ENCODE measurements around the gene ATF2. TPM values are rescaled to one million over a fixed set of nuclear protein-coding genes. Genes with fewer than 3 reads are reported as not detected.

The ATF2 gene
- total RNA-seq, 1 donor from 2014 or later = 59.9 TPM

DNA sequence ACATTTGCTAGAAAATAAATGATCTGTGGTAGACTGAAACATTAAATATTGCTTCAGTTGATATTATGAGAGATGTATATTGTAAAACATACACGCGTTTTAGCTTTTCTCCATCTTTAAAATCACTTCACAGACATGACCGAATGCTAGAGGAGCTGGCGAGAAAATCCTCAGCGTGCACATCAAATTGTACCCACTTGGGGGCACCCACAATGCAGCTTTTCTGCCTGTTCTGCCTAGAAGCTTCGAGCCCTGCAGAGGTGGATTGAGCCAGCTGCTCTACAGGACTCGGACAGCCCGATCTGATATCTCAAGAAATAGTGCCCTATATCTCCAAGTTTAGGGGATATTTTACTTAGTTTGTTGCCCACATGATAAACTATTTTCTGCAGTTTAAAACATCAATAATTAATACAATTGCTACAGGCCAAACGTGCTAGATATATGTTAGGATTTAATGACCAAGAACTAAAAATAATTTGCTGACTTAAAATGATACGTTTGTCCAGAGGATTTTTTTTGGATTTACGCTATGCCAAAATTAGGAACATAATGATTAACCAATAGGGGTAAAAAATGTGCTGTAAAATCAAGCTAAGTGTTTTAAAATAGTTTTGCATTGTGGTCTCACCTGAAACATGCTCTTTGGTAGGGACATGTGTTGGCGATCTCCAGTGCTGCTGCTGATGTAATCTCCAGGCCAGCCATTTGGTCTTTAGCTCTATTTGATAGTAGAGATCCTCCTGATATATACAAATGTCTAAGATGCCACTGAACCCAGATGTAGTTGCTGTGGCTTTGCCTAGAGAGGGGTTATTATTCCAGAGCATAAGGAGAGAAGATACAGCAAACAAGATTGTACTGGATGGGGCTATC lies 35.9 kb upstream of the ATF2 start:
- Mint-ChIP-seq H3K27ac (no peak overlapping the region), H3K36me3 (ENCODE audit: low read depth) (no peaks in the 10 kb centered on the region), H3K4me3 (no peak overlapping the region), H3K4me1 (no peaks in the 10 kb centered on the region), H3K27me3 (peaks cover 25% of the 10 kb centered on the region), H3K9me3 (peaks cover 3% of the 10 kb centered on the region)
- intact Hi-C loops (cut with micrococcal nuclease) = loop anchor here (1.0 to 2.0 kb wide), 2 partner anchors 78 to 893 kb away; no protein-coding TSS in a partner anchor
- no peak for DNase-seq
- POLR2A ChIA-PET = interaction anchor here (0.6 kb wide), 1 partner anchor 452 kb away, joined by 3 read pairs; no protein-coding TSS in a partner anchor
- CTCF ChIA-PET = interaction anchor here (0.6 to 1.6 kb wide), 12 partner anchors 13 to 893 kb away, joined by 3 to 8 read pairs (median 3); no protein-coding TSS in a partner anchor
- ATAC-seq (ENCODE audit: low read depth) = peak; percentile 79
- no peak for TF ChIP-seq CTCF (IDR thresholded peaks at IDR 0.05)

DNA sequence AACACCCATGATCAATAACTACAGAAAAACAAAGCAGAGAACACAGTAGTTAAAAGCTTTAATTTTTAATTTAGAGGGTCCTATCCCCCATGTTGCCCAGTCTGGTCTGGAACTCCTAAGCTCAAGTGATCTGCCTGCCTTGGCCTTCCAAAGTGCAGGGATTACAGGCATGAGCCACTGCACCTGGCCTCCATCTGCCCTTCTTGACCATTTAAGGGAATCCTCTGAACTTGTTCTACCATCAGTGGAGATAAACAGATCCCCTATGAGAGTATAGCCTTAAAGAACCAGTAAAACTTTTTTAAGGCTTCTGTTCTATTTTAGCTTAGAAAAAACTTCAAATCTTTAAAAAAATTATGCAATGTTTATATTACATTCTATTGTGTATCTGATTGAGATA lies 27.0 kb upstream of the ATF2 start:
- ATAC-seq (ENCODE audit: low read depth) (no peak), DNase-seq (no peak)
- no peaks in the 10 kb centered on the region for H3K4me1 Mint-ChIP-seq
- ChIA-PET POLR2A (no interaction called here), CTCF (no interaction called here)
- no peak overlapping the region for H3K27ac Mint-ChIP-seq
- TF ChIP-seq CTCF (IDR thresholded peaks at IDR 0.05) = no peak
- H3K9me3 Mint-ChIP-seq = peaks cover 3% of the 10 kb centered on the region
- intact Hi-C loops (cut with micrococcal nuclease) = no loop called here
- H3K4me3 Mint-ChIP-seq = no peak overlapping the region
- peaks cover 20% of the 10 kb centered on the region for H3K27me3 Mint-ChIP-seq
- H3K36me3 Mint-ChIP-seq (ENCODE audit: low read depth) = no peaks in the 10 kb centered on the region

DNA sequence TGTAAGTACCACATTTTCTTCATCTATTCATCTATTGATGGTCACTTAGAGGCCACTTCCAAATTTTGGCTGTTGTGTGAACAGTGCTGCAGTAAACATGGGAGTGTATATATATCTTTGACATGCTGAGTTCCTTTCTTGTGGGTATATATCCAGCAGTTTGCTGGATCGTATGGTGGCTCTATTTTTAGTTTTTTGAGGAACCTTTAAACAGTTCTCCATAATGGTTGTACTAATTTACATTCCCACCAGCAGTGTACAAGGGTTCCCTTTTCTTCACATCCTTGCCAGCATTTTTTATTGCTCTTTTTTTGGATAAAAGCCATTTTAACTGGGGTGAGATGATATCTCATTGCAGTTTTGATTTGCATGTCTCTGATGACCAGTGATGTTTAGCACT lies 20.8 kb upstream of the ATF2 start:
- no peaks in the 10 kb centered on the region for H3K36me3 Mint-ChIP-seq (ENCODE audit: low read depth)
- CTCF ChIA-PET = no interaction called here

GRCh38 chr2:175187378-175187777 lies 19.4 kb upstream of the ATF2 start:
- no peak overlapping the region for H3K4me3 Mint-ChIP-seq
- no peak for TF ChIP-seq CTCF (IDR thresholded peaks at IDR 0.05)
- no peaks in the 10 kb centered on the region for H3K4me1 Mint-ChIP-seq
- no peaks in the 10 kb centered on the region for H3K36me3 Mint-ChIP-seq (ENCODE audit: low read depth)
- H3K9me3 Mint-ChIP-seq = no peaks in the 10 kb centered on the region
- no peak for DNase-seq
- POLR2A ChIA-PET = no interaction called here
- peaks cover 19% of the 10 kb centered on the region for H3K27me3 Mint-ChIP-seq
- CTCF ChIA-PET = interaction anchor here (0.7 kb wide), 1 partner anchor 76 kb away, joined by 4 read pairs; no protein-coding TSS in a partner anchor
- no peak overlapping the region for H3K27ac Mint-ChIP-seq
- peak; percentile 21 for ATAC-seq (ENCODE audit: low read depth)
- intact Hi-C loops (cut with micrococcal nuclease) = loop anchor here (1.0 kb wide), 1 partner anchor 76 kb away; no protein-coding TSS in a partner anchor

More for the DNA sequence above, 20.8 kb upstream of the ATF2 start:
- POLR2A ChIA-PET = no interaction called here
- no peak for TF ChIP-seq CTCF (IDR thresholded peaks at IDR 0.05)
- no peak for ATAC-seq (ENCODE audit: low read depth)
- no peak overlapping the region for H3K4me3 Mint-ChIP-seq
- intact Hi-C loops (cut with micrococcal nuclease) = no loop called here
- H3K9me3 Mint-ChIP-seq = no peaks in the 10 kb centered on the region
- H3K4me1 Mint-ChIP-seq = no peaks in the 10 kb centered on the region
- DNase-seq = no peak
- no peak overlapping the region for H3K27ac Mint-ChIP-seq
- peaks cover 19% of the 10 kb centered on the region for H3K27me3 Mint-ChIP-seq

DNA sequence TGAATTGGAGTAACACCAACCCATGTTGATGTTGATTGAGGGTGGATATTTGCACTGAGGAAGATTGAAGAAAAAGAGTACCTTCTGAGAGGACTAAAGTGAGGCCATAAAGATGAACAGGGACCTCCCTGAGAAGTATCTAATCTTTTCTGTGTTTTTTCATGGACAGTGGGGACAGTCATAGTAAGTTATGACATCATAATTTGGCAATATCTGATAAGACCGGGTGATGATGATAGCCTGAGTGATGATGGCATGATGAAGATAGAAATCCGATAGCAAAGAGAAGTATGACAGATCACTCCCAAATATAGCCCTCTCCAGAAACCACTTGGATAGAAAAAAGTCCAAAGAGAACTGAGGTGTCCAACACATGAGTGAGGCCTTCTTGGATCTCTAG lies 15.7 kb upstream of the ATF2 start:
- ChIA-PET POLR2A (no interaction called here), CTCF (no interaction called here)
- no peaks in the 10 kb centered on the region for H3K9me3 Mint-ChIP-seq
- DNase-seq = no peak
- no peak overlapping the region for H3K4me3 Mint-ChIP-seq
- peaks cover 10% of the 10 kb centered on the region for H3K36me3 Mint-ChIP-seq (ENCODE audit: low read depth)
- TF ChIP-seq CTCF (IDR thresholded peaks at IDR 0.05) = no peak
- ATAC-seq (ENCODE audit: low read depth) = no peak
- H3K27ac Mint-ChIP-seq = no peak overlapping the region
- peaks cover 21% of the 10 kb centered on the region for H3K4me1 Mint-ChIP-seq
- H3K27me3 Mint-ChIP-seq = peaks cover 3% of the 10 kb centered on the region
- intact Hi-C loops (cut with micrococcal nuclease) = loop anchor here (5.0 kb wide), 2 partner anchors 819 to 936 kb away; partner anchors contain the start of genes LNPK and OLA1
